Panc1 (cell line): Measurements from ENCODE around the gene DOCK3.

Source experiments
- POLR2AphosphoS5 ChIP-seq: IDR thresholded peaks from 2 replicates; pipeline ENCODE4 v1.6.1; 2012; ENCODE audit warnings: mild to moderate bottlenecking, low read depth, low read length, moderate library complexity
- REST ChIP-seq, 2 experiments: IDR thresholded peaks; 2 replicates each; pipeline ENCODE4 v1.6.1; 2011 to 2012; ENCODE audit warnings: low read depth in 2 of 2, control low read depth in 1 of 2, low read length in 1 of 2, mild to moderate bottlenecking in 1 of 2, moderate library complexity in 1 of 2; ENCODE audit not compliant: insufficient read depth in 1 of 2
- SIN3A ChIP-seq: IDR thresholded peaks from 2 replicates; pipeline ENCODE4 v1.6.1; 2012; ENCODE audit warnings: low read depth, mild to moderate bottlenecking, low read length, moderate library complexity, borderline replicate concordance; ENCODE audit not compliant: insufficient read depth
- TCF7L2 ChIP-seq: IDR thresholded peaks from 2 replicates; pipeline ENCODE4 v1.6.1; 2011; ENCODE audit warnings: mild to moderate bottlenecking, low read depth, low read length, inconsistent platforms
- TF ChIP-seq, protein P1 (sequence below): fragments of 450-650 bp; IDR thresholded peaks from 2 replicates; pipeline ENCODE4 v1.5.1; 2017; ENCODE audit warnings: mild to moderate bottlenecking

GRCh38 chr3:51306093-51306492, 631.4 kb downstream of the DOCK3 start:
- TF ChIP-seq, protein P1, sequence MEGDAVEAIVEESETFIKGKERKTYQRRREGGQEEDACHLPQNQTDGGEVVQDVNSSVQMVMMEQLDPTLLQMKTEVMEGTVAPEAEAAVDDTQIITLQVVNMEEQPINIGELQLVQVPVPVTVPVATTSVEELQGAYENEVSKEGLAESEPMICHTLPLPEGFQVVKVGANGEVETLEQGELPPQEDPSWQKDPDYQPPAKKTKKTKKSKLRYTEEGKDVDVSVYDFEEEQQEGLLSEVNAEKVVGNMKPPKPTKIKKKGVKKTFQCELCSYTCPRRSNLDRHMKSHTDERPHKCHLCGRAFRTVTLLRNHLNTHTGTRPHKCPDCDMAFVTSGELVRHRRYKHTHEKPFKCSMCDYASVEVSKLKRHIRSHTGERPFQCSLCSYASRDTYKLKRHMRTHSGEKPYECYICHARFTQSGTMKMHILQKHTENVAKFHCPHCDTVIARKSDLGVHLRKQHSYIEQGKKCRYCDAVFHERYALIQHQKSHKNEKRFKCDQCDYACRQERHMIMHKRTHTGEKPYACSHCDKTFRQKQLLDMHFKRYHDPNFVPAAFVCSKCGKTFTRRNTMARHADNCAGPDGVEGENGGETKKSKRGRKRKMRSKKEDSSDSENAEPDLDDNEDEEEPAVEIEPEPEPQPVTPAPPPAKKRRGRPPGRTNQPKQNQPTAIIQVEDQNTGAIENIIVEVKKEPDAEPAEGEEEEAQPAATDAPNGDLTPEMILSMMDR = no peak
- TF ChIP-seq POLR2AphosphoS5 = no peak
- TF ChIP-seq SIN3A = no peak
- TF ChIP-seq REST (IDR thresholded peaks at IDR 0.05; ENCODE audit: insufficient read depth in 1 of 2, low read depth in 2 of 2, low read length in 1 of 2) = no peak
- TF ChIP-seq TCF7L2 = no peak
